HG02840 (cell line): ENCODE measurements around the gene HEMK1.

Source experiments
- ATAC-seq: cut with Tn5 transposase; IDR thresholded peaks from one replicate; pipeline ENCODE4 v1.9.1; 2021; ENCODE audit warnings: mild to moderate bottlenecking, moderate library complexity, moderate number of reproducible peaks; ENCODE audit not compliant: unreplicated experiment, low FRiP score

The HEMK1 gene, protein sequence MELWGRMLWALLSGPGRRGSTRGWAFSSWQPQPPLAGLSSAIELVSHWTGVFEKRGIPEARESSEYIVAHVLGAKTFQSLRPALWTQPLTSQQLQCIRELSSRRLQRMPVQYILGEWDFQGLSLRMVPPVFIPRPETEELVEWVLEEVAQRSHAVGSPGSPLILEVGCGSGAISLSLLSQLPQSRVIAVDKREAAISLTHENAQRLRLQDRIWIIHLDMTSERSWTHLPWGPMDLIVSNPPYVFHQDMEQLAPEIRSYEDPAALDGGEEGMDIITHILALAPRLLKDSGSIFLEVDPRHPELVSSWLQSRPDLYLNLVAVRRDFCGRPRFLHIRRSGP

DNA sequence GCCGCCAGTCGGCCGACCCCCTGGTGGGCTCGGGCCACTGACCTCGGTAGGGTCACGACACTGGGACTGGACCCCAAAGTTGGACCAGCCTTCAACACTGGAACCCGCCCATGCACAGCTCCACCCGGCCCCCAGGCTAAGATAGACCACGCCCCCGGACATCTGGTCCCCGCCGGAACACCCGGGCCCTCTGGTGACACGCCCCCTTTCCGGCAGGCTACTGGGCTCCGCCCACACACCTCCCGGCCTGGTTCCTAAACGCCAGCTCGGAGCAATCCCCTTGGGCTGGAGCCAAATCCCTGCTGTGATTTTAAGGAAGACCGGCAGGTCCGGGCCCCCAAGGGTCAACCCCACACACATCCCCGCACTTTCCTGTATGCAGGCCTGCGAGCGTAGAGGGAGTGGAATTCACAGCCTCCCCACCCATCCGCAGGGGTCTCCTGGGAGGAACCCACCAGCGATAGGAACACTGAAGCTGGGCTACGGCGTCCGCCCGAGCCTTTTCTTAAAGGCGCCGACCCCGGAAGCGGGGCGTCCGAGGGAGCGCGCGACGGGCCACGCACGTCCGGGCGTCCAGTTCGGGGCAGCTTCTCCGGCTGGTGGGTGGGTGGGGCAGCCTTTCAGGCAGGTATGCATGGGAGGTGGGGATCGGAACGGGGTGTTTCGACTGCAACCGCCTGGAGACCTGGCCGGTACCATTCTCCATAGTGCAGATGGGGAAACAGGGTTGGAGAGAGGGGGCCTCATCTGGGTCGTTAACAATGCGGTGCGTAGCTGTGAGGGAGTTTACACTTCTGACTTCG, at the start of gene HEMK1:
Gene HEMK1 (plus strand): TSS at position 576 of the 803 bp plus-strand sequence. CDS start 1,583 bp downstream, outside the sequence.
- peak; percentile 64 for ATAC-seq

DNA sequence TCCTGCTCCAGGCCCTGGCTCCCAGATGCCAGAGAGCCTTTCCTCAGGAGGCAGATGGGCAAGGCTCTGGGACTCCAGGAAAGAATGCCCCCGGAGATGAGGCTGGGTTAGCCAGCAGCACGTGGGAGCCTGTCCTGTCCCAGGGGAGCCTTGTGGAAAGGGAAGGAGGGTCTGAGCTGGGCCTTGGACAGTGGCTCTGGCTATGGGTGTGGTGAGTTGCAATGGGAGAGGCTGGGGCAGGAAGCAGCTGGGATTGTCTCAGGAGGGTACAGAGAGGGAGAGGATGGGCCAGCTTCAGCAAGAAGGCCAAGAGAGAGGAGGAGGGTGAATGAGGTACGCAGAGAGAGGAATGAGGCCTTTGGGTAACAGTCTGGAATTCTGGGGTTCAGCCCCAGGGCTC, 48.5 kb upstream of the HEMK1 start:
- ATAC-seq, result no peak

DNA sequence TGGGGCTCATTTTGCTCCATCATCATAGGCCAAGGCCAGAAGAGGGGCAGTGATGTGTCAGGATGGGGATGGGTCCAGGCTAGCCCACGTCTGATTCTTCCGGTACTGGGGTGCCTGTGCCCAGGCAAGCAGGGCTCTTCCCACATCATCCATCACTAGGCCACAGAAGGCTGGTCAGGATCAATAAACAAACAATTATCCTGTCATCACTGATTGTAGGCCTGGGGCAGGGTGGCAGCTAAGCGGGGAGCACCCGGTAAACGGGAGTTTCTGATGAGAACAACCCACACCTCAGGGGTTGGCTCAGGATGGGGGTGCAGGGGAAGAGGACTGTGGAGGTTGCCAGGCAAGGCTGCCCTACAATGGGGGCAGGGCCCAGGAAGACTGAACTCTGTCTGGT, 47.8 kb upstream of the HEMK1 start:
- ATAC-seq, result no peak

DNA sequence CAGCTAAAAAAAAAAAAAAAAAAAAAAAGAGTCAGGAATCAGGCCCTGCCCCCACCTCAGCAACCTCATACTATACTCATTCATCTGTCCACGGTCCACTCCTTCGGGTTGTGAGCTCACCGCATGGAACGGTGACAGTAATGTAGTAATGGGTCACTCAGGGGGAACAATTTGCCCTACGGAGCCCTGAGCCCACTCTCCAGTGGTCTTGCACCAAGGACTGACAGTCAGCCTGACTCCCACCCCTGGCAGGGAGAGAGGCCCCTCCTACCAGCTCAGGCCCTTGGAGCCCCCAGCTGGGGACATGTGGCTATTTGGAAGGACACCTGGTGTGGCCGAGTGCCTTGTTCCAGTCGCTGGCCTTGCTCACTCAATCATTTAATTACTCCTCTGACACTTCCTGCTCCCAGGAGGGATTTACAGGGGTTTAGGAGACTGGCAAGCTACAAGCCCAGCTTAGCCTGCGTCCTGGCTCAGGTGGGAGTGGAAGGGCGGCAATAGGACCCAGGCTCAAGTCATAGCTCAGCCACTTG, 46.0 kb upstream of the HEMK1 start:
- no peak for ATAC-seq

DNA sequence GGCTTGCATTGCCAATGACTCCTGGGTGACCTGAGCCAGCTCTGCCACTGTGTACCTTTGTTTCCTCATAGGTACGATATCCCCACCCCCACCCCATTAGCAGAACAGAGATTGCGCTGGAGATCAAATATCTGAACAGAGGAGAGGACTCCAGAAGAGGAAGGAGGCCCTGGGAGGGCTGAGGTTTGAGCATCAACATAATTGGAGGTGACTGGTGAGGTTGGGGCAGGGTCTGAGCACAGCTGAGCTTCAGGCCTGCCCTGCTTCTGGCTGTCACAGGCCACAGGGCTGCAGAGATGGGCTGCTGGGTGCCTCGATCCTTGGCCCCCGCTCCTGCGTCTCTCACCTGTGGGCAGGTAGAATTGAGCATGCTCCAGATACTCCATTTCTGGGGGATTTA, 44.6 kb upstream of the HEMK1 start:
- no peak for ATAC-seq

DNA sequence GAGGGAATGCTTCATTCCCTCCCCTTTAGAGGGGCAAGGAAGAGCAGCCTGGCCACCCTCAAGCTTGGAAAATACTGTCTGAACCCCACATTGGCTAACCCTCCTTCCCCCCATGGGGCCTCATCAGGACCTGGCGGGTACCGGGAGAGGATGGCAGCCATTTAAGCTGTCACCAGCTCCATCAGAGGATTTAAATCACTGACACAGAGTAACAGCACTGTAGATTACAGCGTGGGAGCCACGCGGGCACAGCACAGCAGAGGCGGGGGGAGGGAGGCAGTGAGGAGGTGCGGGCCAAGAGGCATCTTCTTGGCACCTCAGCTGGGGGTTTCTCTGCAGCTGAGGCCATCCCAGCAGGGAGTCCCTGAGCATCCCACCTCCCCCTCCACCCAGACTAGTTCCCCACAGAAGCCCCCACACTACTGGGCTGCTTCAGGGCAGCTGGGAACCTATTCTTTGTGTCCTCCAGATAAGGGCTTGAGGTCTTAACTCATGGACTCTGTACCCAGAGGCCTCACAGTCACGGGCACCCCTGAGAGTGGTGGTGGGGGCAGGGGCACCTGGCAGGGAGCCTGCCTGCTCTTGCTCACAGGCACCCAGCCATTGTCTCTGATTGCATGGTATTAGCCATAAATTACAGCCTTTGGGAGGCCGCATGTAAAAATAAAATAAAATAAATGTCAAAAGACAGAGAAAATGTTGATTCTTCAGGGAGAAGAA, 44.0 kb upstream of the HEMK1 start:
- no peak for ATAC-seq

DNA sequence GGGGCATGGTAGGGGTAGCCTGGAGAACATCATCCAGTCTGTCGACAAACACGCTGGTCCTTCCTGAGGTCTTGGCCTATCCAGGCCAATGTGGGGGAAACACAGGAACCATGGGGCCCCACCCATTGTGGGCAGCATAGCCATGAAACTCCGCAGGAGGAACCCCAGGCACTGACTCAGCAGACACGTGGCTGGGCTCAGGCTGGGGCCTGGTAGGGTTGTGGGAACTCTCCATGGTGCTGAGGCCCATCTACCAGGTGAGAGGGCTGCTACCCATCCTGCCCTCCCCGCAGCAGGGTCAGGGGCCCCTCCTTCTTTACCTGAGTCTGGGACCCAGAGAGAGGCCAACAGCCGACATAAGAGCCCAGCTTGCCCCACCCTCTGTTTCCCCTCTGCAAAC, 43.3 kb upstream of the HEMK1 start:
- no peak for ATAC-seq

DNA sequence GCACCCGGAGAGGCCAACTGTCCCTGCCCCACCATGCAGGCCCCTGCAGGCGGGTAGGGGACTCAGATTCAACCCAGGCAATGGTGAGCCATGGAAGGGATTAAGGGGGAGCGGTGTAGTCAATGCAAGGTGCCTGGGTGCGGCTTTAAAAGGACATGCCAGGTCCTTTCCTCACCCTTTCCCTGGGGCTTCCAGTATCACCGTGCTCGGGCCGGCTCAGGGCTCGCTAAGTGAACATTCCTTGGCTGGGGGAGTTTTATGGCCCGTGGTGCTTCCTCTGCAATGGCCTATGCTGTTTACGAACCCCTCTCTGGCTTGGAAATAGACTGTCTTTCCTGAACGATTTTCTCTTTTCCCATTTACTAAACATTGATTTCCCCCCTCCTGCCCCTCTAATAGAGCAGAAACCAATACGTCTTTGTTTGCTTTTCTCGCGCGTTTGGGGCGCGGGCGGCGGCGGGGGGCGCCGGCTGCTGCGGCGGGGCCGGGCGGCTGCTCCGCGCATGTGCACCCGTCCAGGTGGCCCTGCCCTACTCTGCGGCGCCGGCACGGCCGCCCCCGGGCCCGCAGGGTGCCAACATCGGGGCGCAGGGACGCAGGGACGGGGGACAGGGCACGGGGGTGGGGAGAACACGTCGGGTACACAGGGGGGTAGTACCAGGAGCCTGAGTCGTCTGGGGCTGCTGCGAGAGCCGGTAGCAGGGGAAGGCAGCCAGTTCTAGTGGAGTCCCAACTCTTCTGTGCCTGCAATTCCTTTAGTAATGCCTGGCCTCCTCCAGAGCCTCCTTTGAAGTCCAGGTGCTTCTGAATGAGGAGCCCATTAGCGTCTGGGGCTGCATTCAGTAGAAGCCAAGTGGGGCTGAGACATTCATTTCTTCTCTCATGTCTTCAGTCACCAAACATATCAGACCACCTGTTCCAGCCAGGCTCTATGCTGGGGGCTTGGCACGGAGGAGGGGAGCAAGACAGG, 39.0 kb upstream of the HEMK1 start:
- no peak for ATAC-seq

DNA sequence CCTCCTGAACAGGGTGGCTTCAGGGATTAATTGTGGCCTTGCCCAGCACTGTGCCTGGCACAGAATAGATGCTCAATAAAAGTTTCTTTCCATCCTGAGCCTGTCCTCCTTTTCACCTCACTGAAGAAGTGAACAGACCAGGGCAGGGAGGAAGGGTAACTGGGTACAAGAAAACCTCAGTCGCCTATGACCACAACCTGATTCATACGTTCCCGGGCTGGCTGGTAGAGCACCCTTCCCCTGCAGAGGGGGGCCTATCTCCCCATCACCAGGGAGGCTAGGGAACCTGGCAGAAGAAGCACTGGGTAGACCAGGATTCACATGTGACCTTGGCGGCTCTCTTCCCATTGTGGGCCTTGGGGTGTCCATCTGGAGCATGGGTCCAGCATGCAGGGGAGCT, 38.1 kb upstream of the HEMK1 start:
- ATAC-seq, result no peak

DNA sequence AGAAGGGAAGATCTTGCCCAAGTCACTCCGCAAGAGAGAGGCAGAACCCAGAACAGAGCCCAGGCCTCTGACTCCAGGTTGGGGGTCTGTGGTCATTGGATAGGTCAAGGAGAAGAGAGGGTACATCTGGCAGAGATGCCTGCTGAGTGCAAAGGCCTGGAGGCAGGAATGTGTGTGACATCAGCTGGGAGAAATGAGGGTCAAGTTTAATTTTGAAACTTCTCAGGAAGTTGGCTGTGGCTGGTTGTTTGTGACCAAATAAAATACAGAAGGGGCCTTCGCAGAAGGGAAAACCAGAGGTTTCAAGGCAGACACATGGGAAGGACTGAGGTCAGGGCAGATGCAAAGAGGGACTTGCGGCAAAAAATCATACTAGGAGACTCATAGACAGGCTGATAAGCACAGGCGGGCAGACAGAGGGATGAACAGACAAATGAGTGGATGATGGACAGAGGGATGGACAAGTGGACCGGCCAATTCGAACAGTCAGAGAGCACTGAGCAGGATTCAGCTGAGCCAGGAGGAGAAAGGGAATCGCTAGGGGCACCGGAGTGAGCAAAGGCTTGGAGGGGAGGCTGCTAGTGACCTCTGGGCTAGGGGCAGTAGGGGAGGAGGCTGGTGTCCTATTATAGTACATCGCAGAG, 37.1 kb upstream of the HEMK1 start:
- no peak for ATAC-seq

DNA sequence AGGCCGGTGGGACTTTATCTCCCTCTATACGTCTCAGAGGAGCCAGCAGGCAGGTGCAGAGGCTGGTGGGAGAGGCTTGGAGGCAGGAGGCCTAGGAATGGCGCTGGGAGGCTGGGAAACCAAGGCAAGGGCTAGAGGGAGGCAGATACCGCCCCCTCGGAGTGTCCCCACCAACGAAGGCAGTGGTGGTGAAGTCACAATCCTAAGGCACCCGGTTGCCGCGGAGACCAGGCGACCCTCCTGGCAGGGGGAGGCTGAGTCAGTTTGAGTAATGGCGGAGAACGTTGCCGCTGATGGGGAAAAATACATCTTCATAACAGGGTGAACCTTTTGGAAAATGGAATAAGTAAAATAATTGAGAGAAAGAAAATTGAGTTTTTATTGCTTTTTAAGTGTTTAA, 36.0 kb upstream of the HEMK1 start:
- no peak for ATAC-seq

DNA sequence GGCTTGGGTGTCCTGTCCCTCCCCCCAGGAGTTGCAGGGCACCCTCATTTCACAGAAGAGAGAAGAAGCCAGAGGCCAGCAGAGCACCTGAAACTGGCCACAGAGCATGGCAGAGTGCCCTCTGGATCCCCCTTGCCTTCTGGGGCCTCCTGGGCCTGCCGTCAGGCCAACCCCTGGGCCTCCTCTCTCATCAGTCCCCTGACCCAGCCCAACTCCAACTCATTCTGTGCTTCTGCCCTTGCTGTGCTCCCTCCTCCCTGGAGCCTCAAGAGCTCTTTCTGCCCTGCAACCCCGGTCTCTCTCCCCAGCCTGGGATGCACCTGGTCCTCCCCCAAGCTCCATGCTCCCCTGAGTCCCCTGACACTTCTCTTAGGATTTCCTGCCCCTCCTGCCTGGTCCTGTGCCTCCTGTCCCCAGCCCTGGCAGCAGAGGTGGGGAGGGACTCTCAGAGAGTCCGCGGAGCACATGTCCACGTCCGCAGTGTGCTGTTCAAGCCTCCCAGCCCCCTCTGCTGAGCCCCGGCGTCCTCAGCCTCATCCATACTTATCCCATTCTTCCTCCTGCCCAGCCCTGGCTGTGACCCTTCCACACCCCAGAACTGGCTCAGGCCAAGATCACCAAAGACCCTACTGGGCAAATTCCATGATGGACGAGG, 35.4 kb upstream of the HEMK1 start:
- no peak for ATAC-seq

DNA sequence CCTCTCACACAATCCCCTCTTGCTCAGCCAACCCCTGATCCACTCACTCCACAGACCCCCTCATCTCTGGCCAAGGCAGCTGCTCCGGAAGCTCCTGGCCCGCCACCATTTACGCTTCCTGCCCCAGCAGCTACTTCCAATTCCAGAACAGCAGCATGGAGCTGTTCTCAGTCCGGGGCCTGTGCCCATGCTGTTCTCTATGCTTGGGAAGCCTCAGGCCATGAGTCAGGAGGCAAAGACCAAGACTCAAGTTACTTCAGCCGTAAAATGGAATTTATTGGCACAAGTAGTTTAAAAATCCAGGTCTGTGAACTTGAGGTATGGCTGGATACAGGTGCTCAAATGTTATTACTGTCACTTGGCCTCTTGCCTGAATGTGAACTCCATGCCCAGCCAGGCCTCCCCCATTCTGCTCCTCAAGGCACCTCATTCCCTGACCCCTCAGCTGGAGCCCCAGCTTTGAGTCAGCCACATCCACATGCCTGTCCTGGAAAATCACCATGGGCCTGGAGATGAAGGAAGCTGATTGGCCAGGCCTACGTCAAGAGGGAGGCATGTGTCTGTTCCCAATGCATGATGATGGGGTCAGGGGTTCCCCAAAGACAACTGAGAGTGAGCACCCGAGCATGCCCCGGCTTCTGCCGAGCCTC, 34.5 kb upstream of the HEMK1 start:
- no peak for ATAC-seq

DNA sequence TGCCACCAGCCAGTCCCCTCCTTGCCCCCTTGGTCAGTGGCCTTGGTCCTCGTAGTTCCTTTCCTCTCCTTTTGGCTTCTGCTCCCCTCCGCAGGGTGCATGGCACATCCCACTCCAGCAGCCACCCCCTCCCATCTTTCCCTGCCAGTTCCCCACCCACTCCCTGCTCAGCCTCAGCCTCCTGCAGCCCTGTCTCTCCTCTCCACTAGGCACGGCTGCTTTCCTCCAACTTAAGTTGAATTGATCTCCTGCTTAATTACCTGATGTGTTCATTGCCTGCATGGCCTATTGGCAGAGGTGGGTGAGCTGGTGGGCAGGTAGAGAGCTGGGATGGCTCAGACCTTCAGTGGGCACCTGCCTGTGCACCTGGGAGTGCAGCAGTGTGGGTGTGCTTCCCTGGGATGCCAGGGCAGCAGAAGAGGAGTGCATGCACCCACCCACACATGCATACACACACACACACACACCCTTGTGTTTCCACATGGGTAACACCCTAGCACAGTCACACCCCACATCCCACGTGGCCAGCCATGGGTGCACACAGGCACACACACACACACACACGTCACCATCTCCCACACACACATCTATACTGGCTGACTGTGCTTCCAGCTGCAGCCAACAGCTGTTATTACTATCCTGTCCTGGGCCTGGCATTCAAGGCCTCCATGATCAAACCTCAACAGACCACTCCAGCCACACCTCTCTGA, 32.7 kb upstream of the HEMK1 start:
- ATAC-seq, result no peak

DNA sequence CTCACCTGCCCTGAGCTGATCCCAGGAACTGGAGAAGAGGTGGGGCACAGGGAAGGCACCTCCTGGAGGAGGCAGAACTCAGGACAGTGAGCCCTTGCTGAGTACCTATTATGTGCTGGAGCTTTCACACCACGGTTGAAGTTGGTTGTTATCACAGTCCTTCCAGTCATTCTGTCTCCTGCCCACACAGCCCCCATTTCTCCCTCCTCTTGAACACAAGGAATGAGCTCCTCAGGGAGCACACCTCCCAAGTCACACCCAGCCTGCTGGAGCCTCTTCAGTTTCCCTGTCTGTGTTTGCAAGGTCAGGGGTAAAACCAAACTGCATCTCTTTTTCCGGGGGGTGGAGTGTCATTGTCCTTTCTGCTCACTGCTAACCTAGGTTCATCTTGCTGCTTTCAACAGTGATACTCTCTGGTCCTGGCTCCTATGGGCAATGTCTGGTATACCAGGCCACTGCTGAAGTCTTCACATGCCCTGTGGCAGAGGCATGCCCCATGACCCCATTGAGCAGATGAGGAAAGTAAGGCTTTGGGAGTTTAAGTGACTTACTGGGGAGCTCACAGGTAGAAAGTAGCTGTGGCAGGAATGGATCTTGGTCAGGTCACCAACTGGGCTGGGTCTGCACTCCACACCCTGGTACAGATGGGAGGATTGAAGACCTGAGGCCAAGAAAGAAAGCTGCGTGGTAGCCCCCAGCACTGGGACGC, 31.7 kb upstream of the HEMK1 start:
- no peak for ATAC-seq

DNA sequence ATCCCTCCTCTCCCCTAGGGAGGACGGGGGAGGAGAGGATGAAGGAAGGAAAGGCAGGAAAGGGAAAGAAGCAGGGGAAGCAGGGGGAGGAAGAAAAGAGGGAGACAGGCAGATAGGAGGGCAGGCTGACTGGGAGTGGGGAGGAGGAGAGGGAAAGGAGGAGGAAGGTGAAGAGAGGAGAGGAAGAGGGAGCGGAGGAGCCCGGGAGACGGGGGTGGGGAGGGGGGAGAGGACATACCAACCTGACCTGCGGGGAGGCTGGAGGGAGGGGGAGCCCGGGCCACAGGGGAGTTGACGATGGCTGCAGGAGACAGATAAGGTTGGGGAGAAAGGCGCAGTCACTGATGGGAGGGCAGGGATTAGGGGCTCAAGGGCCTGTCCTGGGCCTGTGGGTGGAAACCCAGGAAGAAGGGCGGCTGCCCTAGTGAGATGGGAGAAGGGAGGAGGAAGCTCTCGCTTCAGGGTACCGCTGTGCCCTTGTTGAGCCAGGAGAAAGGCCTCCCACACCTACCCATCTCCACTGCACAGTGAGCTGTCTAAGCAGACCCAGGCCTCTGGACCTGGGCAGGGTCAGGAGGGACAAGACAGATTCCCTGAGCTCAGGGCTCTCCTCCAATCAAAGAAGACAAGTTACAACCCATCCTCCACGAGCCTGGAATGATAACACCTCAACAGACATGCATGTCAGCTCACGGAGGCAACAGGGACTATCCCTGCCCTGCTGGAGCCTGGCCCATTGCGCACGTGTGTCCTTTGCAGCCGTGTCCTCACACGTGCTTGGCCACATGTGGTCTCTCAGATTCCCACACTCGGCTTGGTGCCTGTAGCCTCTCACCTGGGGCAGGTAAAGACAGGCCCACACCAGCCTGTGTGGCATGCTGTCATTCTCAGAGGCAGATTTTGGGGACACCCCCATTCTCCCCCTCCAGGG, 29.7 kb upstream of the HEMK1 start:
- ATAC-seq, result no peak
